ENCODE results near the gene OBSCN.

The OBSCN gene

GRCh38 chr1:228276901-228277490 is 69.2 kb downstream of the OBSCN start:
- DNase-seq (ENCODE audit: low spot score) = no peak

GRCh38 chr1:228277491-228278431 is 69.9 kb downstream of the OBSCN start:
- DNase-seq (ENCODE audit: low spot score) = peak; percentile 5

GRCh38 chr1:228278432-228278941 is 70.6 kb downstream of the OBSCN start:
- DNase-seq (ENCODE audit: low spot score) = peak; percentile 7

- DNase-seq (ENCODE audit: low spot score) = no peak
Measured at GRCh38 chr1:228279011-228279721, 71.3 kb downstream of the OBSCN start.

- DNase-seq (ENCODE audit: low spot score) = no peak
Measured at GRCh38 chr1:228279722-228280105, 71.9 kb downstream of the OBSCN start.

- DNase-seq (ENCODE audit: low spot score) = no peak
Measured at GRCh38 chr1:228280106-228280901, 72.5 kb downstream of the OBSCN start.

- peak; percentile 4 for DNase-seq (ENCODE audit: low spot score)
Measured at GRCh38 chr1:228280961-228281591, 73.2 kb downstream of the OBSCN start.

- DNase-seq (ENCODE audit: low spot score) = peak; percentile 6
Measured at GRCh38 chr1:228281631-228282328, 73.9 kb downstream of the OBSCN start.

- DNase-seq (ENCODE audit: low spot score) = peak; percentile 8
Measured at GRCh38 chr1:228282329-228283042, 74.6 kb downstream of the OBSCN start.

- DNase-seq (ENCODE audit: low spot score) = no peak
Measured at GRCh38 chr1:228283043-228283371, 75.2 kb downstream of the OBSCN start.

GRCh38 chr1:228283476-228284147 is 75.8 kb downstream of the OBSCN start:
- no peak for DNase-seq (ENCODE audit: low spot score)

- no peak for DNase-seq (ENCODE audit: low spot score)
Measured at GRCh38 chr1:228284148-228284495, 76.3 kb downstream of the OBSCN start.

GRCh38 chr1:228284521-228284920 is 76.7 kb downstream of the OBSCN start:
- DNase-seq (ENCODE audit: low spot score) = no peak

GRCh38 chr1:228285661-228286504 is 78.0 kb downstream of the OBSCN start:
- DNase-seq (ENCODE audit: low spot score) = no peak

GRCh38 chr1:228286505-228287417 is 78.9 kb downstream of the OBSCN start:
- no peak for DNase-seq (ENCODE audit: low spot score)

- no peak for DNase-seq (ENCODE audit: low spot score)
Measured at GRCh38 chr1:228287541-228288425, 79.9 kb downstream of the OBSCN start.

Data from GM03348 (cell line).